ENCODE measurements around the gene WDR38. TPM values are rescaled to one million over a fixed set of nuclear protein-coding genes. Genes with fewer than 3 reads are reported as not detected.
A peak's percentile ranks its signal among the peaks of the same experiment; 100 is the strongest.

WDR38 gene
- total and polyA plus RNA-seq, 2 of the 13 experiments (the other 11 are each of a cell fraction or from before 2014, with no cell fraction given) = not detected

- TF ChIP-seq, protein P1, sequence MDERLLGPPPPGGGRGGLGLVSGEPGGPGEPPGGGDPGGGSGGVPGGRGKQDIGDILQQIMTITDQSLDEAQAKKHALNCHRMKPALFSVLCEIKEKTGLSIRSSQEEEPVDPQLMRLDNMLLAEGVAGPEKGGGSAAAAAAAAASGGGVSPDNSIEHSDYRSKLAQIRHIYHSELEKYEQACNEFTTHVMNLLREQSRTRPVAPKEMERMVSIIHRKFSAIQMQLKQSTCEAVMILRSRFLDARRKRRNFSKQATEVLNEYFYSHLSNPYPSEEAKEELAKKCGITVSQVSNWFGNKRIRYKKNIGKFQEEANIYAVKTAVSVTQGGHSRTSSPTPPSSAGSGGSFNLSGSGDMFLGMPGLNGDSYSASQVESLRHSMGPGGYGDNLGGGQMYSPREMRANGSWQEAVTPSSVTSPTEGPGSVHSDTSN (CRISPR knock-in tag; IDR thresholded peaks at IDR 0.05) = no peak
- TF ChIP-seq ZNF652 (CRISPR knock-in tag; IDR thresholded peaks at IDR 0.05; ENCODE audit: borderline replicate concordance, low read depth) (no peak), ZFY (CRISPR knock-in tag; IDR thresholded peaks at IDR 0.05) (no peak; the same call in 1 of the 2 replicates), ZNF274 (CRISPR knock-in tag; IDR thresholded peaks at IDR 0.05) (no peak), ZSCAN9 (CRISPR knock-in tag; IDR thresholded peaks at IDR 0.05; ENCODE audit: borderline replicate concordance) (no peak), KDM5A (IDR thresholded peaks at IDR 0.05; ENCODE audit: borderline replicate concordance, low read length) (no peak), ARID2 (CRISPR knock-in tag; IDR thresholded peaks at IDR 0.05; ENCODE audit: borderline replicate concordance) (peak; percentile 22; the same call in 1 of the 2 replicates), KDM4B (CRISPR knock-in tag; IDR thresholded peaks at IDR 0.05) (no peak), SMYD3 (CRISPR knock-in tag; IDR thresholded peaks at IDR 0.05) (no peak), ZSCAN22 (CRISPR knock-in tag; IDR thresholded peaks at IDR 0.05) (no peak), MXI1 (IDR thresholded peaks at IDR 0.05; ENCODE audit: borderline replicate concordance, low read depth, low read length) (no peak), ISX (CRISPR knock-in tag; conservative IDR thresholded peaks at IDR 0.05) (no peak), GATAD2A (CRISPR knock-in tag; IDR thresholded peaks at IDR 0.05) (no peak), HMG20B (CRISPR knock-in tag; conservative IDR thresholded peaks at IDR 0.05) (no peak), SETDB1 (CRISPR knock-in tag; IDR thresholded peaks at IDR 0.05; ENCODE audit: borderline replicate concordance) (no peak), REPIN1 (CRISPR knock-in tag; IDR thresholded peaks at IDR 0.05; ENCODE audit: borderline replicate concordance, low read depth) (no peak), ZNF878 (CRISPR knock-in tag; IDR thresholded peaks at IDR 0.05) (no peak), ZNF883 (CRISPR knock-in tag; IDR thresholded peaks at IDR 0.05; ENCODE audit: not compliant biosample characterization) (peak; percentile 89), NFIB (CRISPR knock-in tag; IDR thresholded peaks at IDR 0.05; ENCODE audit: borderline replicate concordance) (no peak), ZNF333 (CRISPR knock-in tag; IDR thresholded peaks at IDR 0.05; ENCODE audit: borderline replicate concordance) (no peak), ZNF230 (CRISPR knock-in tag; IDR thresholded peaks at IDR 0.05) (peak; percentile 42; the same call in 1 of the 2 replicates), ZNF558 (CRISPR knock-in tag; IDR thresholded peaks at IDR 0.05; ENCODE audit: borderline replicate concordance) (0 out of 2 replicates have a peak, but pooled peaks have one; percentile 28), ZNF816 (CRISPR knock-in tag; IDR thresholded peaks at IDR 0.05; ENCODE audit: borderline replicate concordance) (no peak), TBP (CRISPR knock-in tag; IDR thresholded peaks at IDR 0.05) (no peak)
- TF ChIP-seq, protein P2, sequence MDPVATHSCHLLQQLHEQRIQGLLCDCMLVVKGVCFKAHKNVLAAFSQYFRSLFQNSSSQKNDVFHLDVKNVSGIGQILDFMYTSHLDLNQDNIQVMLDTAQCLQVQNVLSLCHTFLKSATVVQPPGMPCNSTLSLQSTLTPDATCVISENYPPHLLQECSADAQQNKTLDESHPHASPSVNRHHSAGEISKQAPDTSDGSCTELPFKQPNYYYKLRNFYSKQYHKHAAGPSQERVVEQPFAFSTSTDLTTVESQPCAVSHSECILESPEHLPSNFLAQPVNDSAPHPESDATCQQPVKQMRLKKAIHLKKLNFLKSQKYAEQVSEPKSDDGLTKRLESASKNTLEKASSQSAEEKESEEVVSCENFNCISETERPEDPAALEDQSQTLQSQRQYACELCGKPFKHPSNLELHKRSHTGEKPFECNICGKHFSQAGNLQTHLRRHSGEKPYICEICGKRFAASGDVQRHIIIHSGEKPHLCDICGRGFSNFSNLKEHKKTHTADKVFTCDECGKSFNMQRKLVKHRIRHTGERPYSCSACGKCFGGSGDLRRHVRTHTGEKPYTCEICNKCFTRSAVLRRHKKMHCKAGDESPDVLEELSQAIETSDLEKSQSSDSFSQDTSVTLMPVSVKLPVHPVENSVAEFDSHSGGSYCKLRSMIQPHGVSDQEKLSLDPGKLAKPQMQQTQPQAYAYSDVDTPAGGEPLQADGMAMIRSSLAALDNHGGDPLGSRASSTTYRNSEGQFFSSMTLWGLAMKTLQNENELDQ (CRISPR knock-in tag; IDR thresholded peaks at IDR 0.05; ENCODE audit: borderline replicate concordance) = no peak
- TF ChIP-seq, protein P3, sequence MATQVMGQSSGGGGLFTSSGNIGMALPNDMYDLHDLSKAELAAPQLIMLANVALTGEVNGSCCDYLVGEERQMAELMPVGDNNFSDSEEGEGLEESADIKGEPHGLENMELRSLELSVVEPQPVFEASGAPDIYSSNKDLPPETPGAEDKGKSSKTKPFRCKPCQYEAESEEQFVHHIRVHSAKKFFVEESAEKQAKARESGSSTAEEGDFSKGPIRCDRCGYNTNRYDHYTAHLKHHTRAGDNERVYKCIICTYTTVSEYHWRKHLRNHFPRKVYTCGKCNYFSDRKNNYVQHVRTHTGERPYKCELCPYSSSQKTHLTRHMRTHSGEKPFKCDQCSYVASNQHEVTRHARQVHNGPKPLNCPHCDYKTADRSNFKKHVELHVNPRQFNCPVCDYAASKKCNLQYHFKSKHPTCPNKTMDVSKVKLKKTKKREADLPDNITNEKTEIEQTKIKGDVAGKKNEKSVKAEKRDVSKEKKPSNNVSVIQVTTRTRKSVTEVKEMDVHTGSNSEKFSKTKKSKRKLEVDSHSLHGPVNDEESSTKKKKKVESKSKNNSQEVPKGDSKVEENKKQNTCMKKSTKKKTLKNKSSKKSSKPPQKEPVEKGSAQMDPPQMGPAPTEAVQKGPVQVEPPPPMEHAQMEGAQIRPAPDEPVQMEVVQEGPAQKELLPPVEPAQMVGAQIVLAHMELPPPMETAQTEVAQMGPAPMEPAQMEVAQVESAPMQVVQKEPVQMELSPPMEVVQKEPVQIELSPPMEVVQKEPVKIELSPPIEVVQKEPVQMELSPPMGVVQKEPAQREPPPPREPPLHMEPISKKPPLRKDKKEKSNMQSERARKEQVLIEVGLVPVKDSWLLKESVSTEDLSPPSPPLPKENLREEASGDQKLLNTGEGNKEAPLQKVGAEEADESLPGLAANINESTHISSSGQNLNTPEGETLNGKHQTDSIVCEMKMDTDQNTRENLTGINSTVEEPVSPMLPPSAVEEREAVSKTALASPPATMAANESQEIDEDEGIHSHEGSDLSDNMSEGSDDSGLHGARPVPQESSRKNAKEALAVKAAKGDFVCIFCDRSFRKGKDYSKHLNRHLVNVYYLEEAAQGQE (IDR thresholded peaks at IDR 0.05; ENCODE audit: borderline replicate concordance in 1 of 2, low read depth in 1 of 2, low read length in 2 of 2) = no peak
Observed at GRCh38 chr9:124869466-124869985, 16.3 kb downstream of the WDR38 start (continued).
